ENCODE measurements around the gene CBX6.

DNA sequence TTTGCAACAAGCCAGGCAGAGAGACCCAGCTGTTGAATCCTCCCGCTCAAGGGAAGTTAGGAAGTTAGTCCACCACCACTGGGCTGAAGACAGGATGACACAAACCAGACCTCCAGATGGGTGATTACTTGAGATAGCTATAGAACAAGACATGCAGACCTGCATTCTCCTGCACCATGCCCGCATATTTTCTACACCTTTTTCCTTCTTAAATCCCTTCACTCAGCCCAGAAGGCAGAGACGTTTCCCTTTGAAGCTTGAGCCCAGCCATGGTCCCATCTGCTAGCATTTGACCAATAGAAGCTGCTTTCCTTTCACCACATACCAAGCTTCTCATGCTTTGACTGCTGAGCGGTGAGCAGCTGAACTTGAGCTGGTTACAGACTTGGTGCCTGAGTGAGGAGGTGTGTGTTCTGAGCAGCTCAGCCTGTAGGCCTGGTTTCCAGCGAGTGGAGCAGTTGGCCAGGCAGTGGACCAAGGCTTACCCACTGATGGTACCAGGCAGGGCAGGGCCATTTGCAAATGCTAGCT lies 29.2 kb upstream of the CBX6 start:
- TF ChIP-seq ZNF571 (tag by site-specific recombination; IDR thresholded peaks at IDR 0.05) (no peak), ZNF121 (tag by site-specific recombination; IDR thresholded peaks at IDR 0.05) (no peak)
- TF ChIP-seq, protein P1, sequence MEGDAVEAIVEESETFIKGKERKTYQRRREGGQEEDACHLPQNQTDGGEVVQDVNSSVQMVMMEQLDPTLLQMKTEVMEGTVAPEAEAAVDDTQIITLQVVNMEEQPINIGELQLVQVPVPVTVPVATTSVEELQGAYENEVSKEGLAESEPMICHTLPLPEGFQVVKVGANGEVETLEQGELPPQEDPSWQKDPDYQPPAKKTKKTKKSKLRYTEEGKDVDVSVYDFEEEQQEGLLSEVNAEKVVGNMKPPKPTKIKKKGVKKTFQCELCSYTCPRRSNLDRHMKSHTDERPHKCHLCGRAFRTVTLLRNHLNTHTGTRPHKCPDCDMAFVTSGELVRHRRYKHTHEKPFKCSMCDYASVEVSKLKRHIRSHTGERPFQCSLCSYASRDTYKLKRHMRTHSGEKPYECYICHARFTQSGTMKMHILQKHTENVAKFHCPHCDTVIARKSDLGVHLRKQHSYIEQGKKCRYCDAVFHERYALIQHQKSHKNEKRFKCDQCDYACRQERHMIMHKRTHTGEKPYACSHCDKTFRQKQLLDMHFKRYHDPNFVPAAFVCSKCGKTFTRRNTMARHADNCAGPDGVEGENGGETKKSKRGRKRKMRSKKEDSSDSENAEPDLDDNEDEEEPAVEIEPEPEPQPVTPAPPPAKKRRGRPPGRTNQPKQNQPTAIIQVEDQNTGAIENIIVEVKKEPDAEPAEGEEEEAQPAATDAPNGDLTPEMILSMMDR (tag by site-specific recombination; IDR thresholded peaks at IDR 0.05) = no peak

Measured in HEK293 (cell line).